K562 (cell line): ENCODE results near the gene POR. TPM values are rescaled to one million over a fixed set of nuclear protein-coding genes. Genes with fewer than 3 reads are reported as not detected.
A peak's percentile ranks its signal among the peaks of the same experiment; 100 is the strongest.

Experiments
- ATAC-seq: fragments of 200-7000 bp; cut with Tn5 transposase; 3 replicates; pipeline ENCODE4 v1.9.1; 2020; ENCODE audit warnings: moderate library complexity
- BruUV-seq: library from RNA; stranded (reverse); fragments of 400-500 nt; replicated peaks from 2 replicates; lab custom pipeline; 2021; lab: Mats Ljungman, UMichigan
- CTCF ChIA-PET: fragments of 300-600 bp; formaldehyde crosslinking; extraction: SDS; loops from one replicate; lab custom pipeline; 2021; ENCODE audit warnings: low intra/inter-chr PET ratio; lab: Yijun Ruan, JAX
- POLR2A ChIA-PET: fragments of 300-600, 350-650 bp; sonication (Branson Sonifier 250); formaldehyde crosslinking; extraction: SDS; loops from one replicate; lab custom pipeline; 2021; ENCODE audit warnings: antibody characterized with exemption, inconsistent platforms; lab: Yijun Ruan, JAX
- DNase-seq, 4 experiments: peaks; one replicate each; pipeline versions ENCODE4 v3.0.0 to v3.0.0-alpha.2; 2011 to 2018; ENCODE audit warnings: low spot score in 3 of 4, mixed read lengths in 3 of 4; ENCODE audit errors: extremely low read depth in 1 of 4
- FAIRE-seq: peaks from 2 replicates; lab custom pipeline; 2011; peaks lifted over from hg19 to GRCh38; lab: Jason Lieb, UNC
- H2AFZ ChIP-seq: 2 replicates; pipeline ENCODE4 v1.6.0; 2011; ENCODE audit warnings: low read depth, low read length, control low read depth, inconsistent platforms
- H3K27ac ChIP-seq: fragments of 200-600 bp; 3 replicates; pipeline ENCODE4 v1.8.0; 2011; ENCODE audit warnings: low read depth, mild to moderate bottlenecking, control low read depth, inconsistent platforms, low read length, moderate library complexity, mixed read lengths; ENCODE audit errors: extremely low read depth
- H3K27me3 ChIP-seq, 2 experiments: fragments of 300-600 bp in 1 of 2; 2 replicates in 1 of 2; 3 replicates in 1 of 2; pipeline versions ENCODE4 v1.6.0 to v1.8.0; 2011; ENCODE audit warnings: inconsistent platforms in 2 of 2, low read length in 2 of 2, mild to moderate bottlenecking in 1 of 2, mixed read lengths in 1 of 2, moderate library complexity in 1 of 2; ENCODE audit not compliant: control insufficient read depth in 2 of 2, insufficient read depth in 2 of 2
- H3K36me3 ChIP-seq: fragments of 300-600 bp; 3 replicates; pipeline ENCODE4 v1.8.0; 2011; ENCODE audit warnings: mild to moderate bottlenecking, low read length, inconsistent platforms; ENCODE audit not compliant: control insufficient read depth, insufficient read depth
- H3K4me1 ChIP-seq, 2 experiments: fragments of 200-600 bp in 1 of 2; replicated peaks in 1 of 2; 2 replicates in 1 of 2; 3 replicates in 1 of 2; pipeline versions ENCODE4 v1.5.1 to v1.8.0; 2011; ENCODE audit warnings: inconsistent platforms in 2 of 2, low read length in 2 of 2, mild to moderate bottlenecking in 1 of 2, mixed read lengths in 1 of 2, moderate library complexity in 1 of 2; ENCODE audit not compliant: control insufficient read depth in 2 of 2, insufficient read depth in 2 of 2
- H3K4me2 ChIP-seq: 2 replicates; pipeline ENCODE4 v1.6.1; 2011; ENCODE audit warnings: low read length, control low read depth, inconsistent platforms, mixed read lengths; ENCODE audit not compliant: insufficient read depth
- H3K4me3 ChIP-seq: fragments of 200-600 bp; sonication (generic), shearing (Covaris generic); 2 replicates; pipeline ENCODE4 v1.5.1; 2016; ENCODE audit warnings: control low read depth, inconsistent platforms
- H3K79me2 ChIP-seq: fragments of 200-600 bp; 3 replicates; pipeline ENCODE4 v1.8.0; 2011; ENCODE audit warnings: low read length, inconsistent platforms; ENCODE audit not compliant: control insufficient read depth, insufficient read depth
- H3K9ac ChIP-seq, 2 experiments: 2 replicates each; pipeline versions ENCODE4 v1.6.0 to v1.6.1; 2011; ENCODE audit warnings: low read depth in 2 of 2, low read length in 2 of 2, control low read depth in 1 of 2, inconsistent platforms in 1 of 2, mild to moderate bottlenecking in 1 of 2, mixed read lengths in 1 of 2; ENCODE audit not compliant: insufficient read depth in 1 of 2
- H3K9me1 ChIP-seq: one replicate; pipeline ENCODE4 v1.6.0; 2011; ENCODE audit warnings: inconsistent platforms, mild to moderate bottlenecking, low read length, moderate library complexity; ENCODE audit not compliant: control insufficient read depth, insufficient read depth
- H3K9me3 ChIP-seq: replicated peaks from 2 replicates; pipeline ENCODE4 v1.5.1; 2011; ENCODE audit warnings: low read depth, low read length, inconsistent platforms; ENCODE audit not compliant: control insufficient read depth, insufficient read depth
- H4K20me1 ChIP-seq: replicated peaks from 2 replicates; pipeline ENCODE4 v1.6.1; 2011; ENCODE audit warnings: low read length, inconsistent platforms, mixed read lengths; ENCODE audit not compliant: control insufficient read depth, insufficient read depth
- BRCA1 ChIP-seq, 2 experiments: fragments of 450-650 bp in 1 of 2; sonication (generic) in 1 of 2; formaldehyde crosslinking in 1 of 2; IDR thresholded peaks; 2 replicates each; pipeline versions ENCODE4 v1.5.0 to v1.6.1; 2017 to 2020; ENCODE audit warnings: mild to moderate bottlenecking in 1 of 2, missing genetic modification reagents in 1 of 2
- GATA2 ChIP-seq: sonication (generic); formaldehyde crosslinking; IDR thresholded peaks from 2 replicates; pipeline ENCODE4 v1.4.0; 2020; ENCODE audit warnings: mild to moderate bottlenecking, missing genetic modification reagents
- HNRNPL ChIP-seq: fragments of 200-400 bp; formaldehyde crosslinking; IDR thresholded peaks from 2 replicates; pipeline ENCODE4 v1.6.1; 2017; ENCODE audit warnings: low read depth, mild to moderate bottlenecking, low read length
- MEIS2 ChIP-seq: fragments of 450-650 bp; IDR thresholded peaks from 2 replicates; pipeline ENCODE4 v1.6.1; 2014; ENCODE audit warnings: mild to moderate bottlenecking; ENCODE audit not compliant: partially characterized antibody
- NFE2L1 ChIP-seq: fragments of 450-650 bp; IDR thresholded peaks from 2 replicates; pipeline ENCODE4 v1.6.1; 2016; ENCODE audit warnings: missing genetic modification characterization, low read depth, mild to moderate bottlenecking, missing compliant biosample characterization, moderate library complexity, borderline replicate concordance
- NFIC ChIP-seq: fragments of 450-650 bp; IDR thresholded peaks from 2 replicates; pipeline ENCODE4 v1.6.1; 2017; ENCODE audit warnings: mild to moderate bottlenecking, inconsistent platforms
- PCBP1 ChIP-seq: fragments of 200-400 bp; formaldehyde crosslinking; IDR thresholded peaks from 2 replicates; pipeline ENCODE4 v1.6.1; 2018; ENCODE audit warnings: mild to moderate bottlenecking, low read depth, low read length; ENCODE audit not compliant: poor library complexity, severe bottlenecking
- POLR2G ChIP-seq: fragments of 200-400 bp; formaldehyde crosslinking; IDR thresholded peaks from 2 replicates; pipeline ENCODE4 v1.6.1; 2017; ENCODE audit warnings: low read depth, mild to moderate bottlenecking, antibody characterized with exemption, low read length, moderate library complexity
- RBFOX2 ChIP-seq: fragments of 200-400 bp; formaldehyde crosslinking; IDR thresholded peaks from 2 replicates; pipeline ENCODE4 v1.6.1; 2017; ENCODE audit warnings: low read depth, mild to moderate bottlenecking, low read length, moderate library complexity
- ZBTB33 ChIP-seq: sonication (generic); formaldehyde crosslinking; IDR thresholded peaks from 2 replicates; pipeline ENCODE4 v1.8.1; 2023; ENCODE audit warnings: mild to moderate bottlenecking, missing genetic modification reagents
- WGBS: fragments of 100-300 bp; shearing (Covaris generic); methylation state at CpG from one replicate; pipeline ENCODE4 v1.1.6; 2016; ENCODE audit warnings: low coverage, mixed read lengths; ENCODE audit not compliant: insufficient coverage; ENCODE audit errors: missing lambda C conversion rate; 5-methylcytosine and 5-hydroxymethylcytosine counted together
- in situ Hi-C: fragments of 300-500 bp; cut with MboI; formaldehyde crosslinking; loops from 4 replicates; pipeline ENCODE4 v1.15.0; 2018; ENCODE audit warnings: inconsistent platforms, mixed read lengths
- intact Hi-C: fragments of 100-400 bp; cut with micrococcal nuclease; formaldehyde crosslinking; loops from 2 replicates; pipeline ENCODE4 v1.14.2; 2022
- polyA plus RNA-seq, 8 experiments: library from polyadenylated mRNA; depleted of rRNA in 4 of 8; stranded (reverse) in 5 of 8; unstranded in 3 of 8; fragments of >200 nt; fragmentation: Nextera tagmentation in 2 of 8; fragmentation: Illumina TruSeq in 1 of 8; extraction: Ambion mirVana in 2 of 8; extraction: Trizol in 1 of 8; gene quantifications; 2 replicates each; pipeline versions ENCODE4 v1.2.1 to v1.2.3, GENCODE V29; 2011 to 2014; ENCODE audit warnings: inconsistent platforms in 1 of 8, missing spikeins in 1 of 8
- total RNA-seq, 7 experiments: library from RNA; depleted of rRNA in 6 of 7; stranded (reverse); fragments of >200 nt in 6 of 7; fragmentation: Illumina TruSeq in 2 of 7; extraction: Trizol in 2 of 7; gene quantifications; 2 replicates each; pipeline versions ENCODE4 v1.2.1 to v1.2.3, GENCODE V29; 2011 to 2021; ENCODE audit warnings: low replicate concordance in 1 of 7

POR gene
- total and polyA plus RNA-seq, 9 of the 15 experiments (the other 6 are each of a cell fraction or from before 2014, with no cell fraction given): 4.7 to 142 (median 40.8) TPM

GRCh38 chr7:75985518-75986146, 70.7 kb downstream of the POR start:
- 79% methylated on average over 26 of the region's 41 CpGs for WGBS
- peaks cover 13 to 69% of the 10 kb centered on the region in 2 experiments; a peak in 4 of 5 replicates for H3K4me1 ChIP-seq
- H3K27ac ChIP-seq: no peak overlapping the region
- no peaks in the 10 kb centered on the region for H3K9me3 ChIP-seq
- H3K9me1 ChIP-seq: peaks cover 4% of the 10 kb centered on the region
- H3K79me2 ChIP-seq: no peaks in the 10 kb centered on the region; the same call in 2 of the 3 replicates
- intact Hi-C loops (no loop called here), in situ Hi-C loops (no loop called here)
- no peaks in the 10 kb centered on the region for H3K27me3 ChIP-seq
- no peak overlapping the region for H3K4me2 ChIP-seq
- TF ChIP-seq POLR2G (peak; percentile 44; the same call in 1 of the 2 replicates), MEIS2 (no peak), NFE2L1 (no peak), NFIC (peak; percentile 92), BRCA1 (IDR thresholded peaks at IDR 0.05) (no peak), BRCA1 (CRISPR knock-in tag; IDR thresholded peaks at IDR 0.05) (no peak), HNRNPL (peak; percentile 72; the same call in 1 of the 2 replicates), ZBTB33 (peak; percentile 40; the same call in 1 of the 2 replicates), RBFOX2 (peak; percentile 39), GATA2 (CRISPR knock-in tag) (0 out of 2 replicates have a peak, but pooled peaks have one; percentile 14), PCBP1 (peak; percentile 16)
- peak in 2 of 4 experiments; percentile 55 to 58 for DNase-seq
- BruUV-seq: no TSS peak
- FAIRE-seq: no peak
- H3K4me3 ChIP-seq: no peak overlapping the region
- POLR2A ChIA-PET: no interaction called here
- peaks cover 3% of the 10 kb centered on the region; the same call in 1 of the 2 replicates for H4K20me1 ChIP-seq
- ATAC-seq: peak; percentile 47
- H3K9ac ChIP-seq: no peak overlapping the region
- peaks cover 77% of the 10 kb centered on the region; the same call in 2 of the 3 replicates for H3K36me3 ChIP-seq
- no peak overlapping the region for H2AFZ ChIP-seq
- CTCF ChIA-PET: no interaction called here
